Gastroesophageal sphincter (tissue), 3 donors: ENCODE results near the gene PPP4R1.

ENCODE experiments used
- CTCF ChIP-seq, 4 experiments: fragments of 200-600 bp in 2 of 4; fragments of 450-650 bp in 2 of 4; sonication (generic) in 1 of 4; IDR thresholded peaks; one replicate each; pipeline ENCODE4 v1.5.1; 2017 to 2019; ENCODE audit warnings: antibody characterized with exemption in 4 of 4, mild to moderate bottlenecking in 2 of 4, moderate library complexity in 2 of 4
- EP300 ChIP-seq: sonication (generic); formaldehyde crosslinking; IDR thresholded peaks from one replicate; pipeline ENCODE4 v1.6.1; 2017; ENCODE audit warnings: antibody characterized with exemption, mild to moderate bottlenecking
- POLR2A ChIP-seq, 2 donors: fragments of 450-650 bp; IDR thresholded peaks; one replicate each; pipeline ENCODE4 v1.6.1; 2017; ENCODE audit warnings: antibody characterized with exemption in 2 of 2, mild to moderate bottlenecking in 2 of 2, moderate library complexity in 1 of 2
- POLR2AphosphoS5 ChIP-seq: sonication (generic); formaldehyde crosslinking; IDR thresholded peaks from one replicate; pipeline ENCODE4 v1.6.1; 2017; ENCODE audit warnings: antibody characterized with exemption

- TF ChIP-seq CTCF (IDR thresholded peaks at IDR 0.05) (peak; percentile 75 to 90 (median 87)), EP300 (no peak), POLR2AphosphoS5 (peak; percentile 85), POLR2A (IDR thresholded peaks at IDR 0.05) (no peak)
These were observed 38.8 kb downstream of the PPP4R1 start for GRCh38 chr18:9575558-9575957.
